GM04503 (cell line): Measurements from ENCODE around the gene AMPD3.
A peak's percentile ranks its signal among the peaks of the same experiment; 100 is the strongest.
"Not testable (repeated sequence)": the region's sequence is repeated elsewhere in the genome, so short reads cannot be mapped to it uniquely, and the experiment has no call there.

Experiments used
- DNase-seq: peaks from one replicate; pipeline ENCODE4 v3.0.0-alpha.2; 2012; ENCODE audit warnings: low read depth

The AMPD3 gene

DNA sequence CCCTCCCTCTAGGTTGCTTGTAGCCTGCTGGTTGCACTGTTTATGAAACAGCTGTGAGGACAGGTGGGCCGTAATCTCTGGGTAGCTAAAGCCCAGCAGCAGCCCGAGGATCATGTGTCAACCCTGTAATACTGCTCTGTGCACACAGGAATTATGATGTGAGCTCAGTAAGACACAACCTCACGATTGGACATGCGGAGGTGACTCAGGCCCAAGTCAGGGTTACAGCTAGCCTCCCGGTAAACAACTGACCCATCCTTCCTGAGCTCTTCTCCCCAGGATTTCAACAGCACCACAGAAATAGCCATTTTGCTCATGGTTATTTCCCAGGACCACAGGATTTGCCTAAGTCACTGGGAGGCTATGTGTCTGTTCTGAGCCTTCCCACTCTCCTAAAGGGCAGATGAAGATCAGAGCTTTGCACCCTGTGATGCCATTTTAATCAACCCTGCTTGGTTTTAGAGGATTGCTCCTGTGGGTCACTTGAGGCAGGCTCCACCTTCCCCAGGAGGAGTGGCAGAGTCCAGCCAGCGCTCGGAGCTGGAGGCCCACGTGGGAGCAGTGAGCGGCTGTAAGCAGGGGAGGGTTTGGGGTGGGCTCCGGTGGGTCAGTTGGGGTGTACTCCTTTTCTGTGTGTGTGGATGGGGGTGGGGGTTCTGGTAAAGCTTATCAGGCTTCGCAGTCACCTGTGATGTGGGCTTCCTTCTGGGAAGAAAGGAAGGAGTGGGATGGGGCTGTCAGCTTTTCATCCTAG lies at the start of gene AMPD3:
Gene AMPD3, plus strand, starts transcription at position 387 of the 754 bp plus-strand sequence. CDS start 6,256 bp downstream, outside the sequence.
- peak; percentile 92 for DNase-seq

DNA sequence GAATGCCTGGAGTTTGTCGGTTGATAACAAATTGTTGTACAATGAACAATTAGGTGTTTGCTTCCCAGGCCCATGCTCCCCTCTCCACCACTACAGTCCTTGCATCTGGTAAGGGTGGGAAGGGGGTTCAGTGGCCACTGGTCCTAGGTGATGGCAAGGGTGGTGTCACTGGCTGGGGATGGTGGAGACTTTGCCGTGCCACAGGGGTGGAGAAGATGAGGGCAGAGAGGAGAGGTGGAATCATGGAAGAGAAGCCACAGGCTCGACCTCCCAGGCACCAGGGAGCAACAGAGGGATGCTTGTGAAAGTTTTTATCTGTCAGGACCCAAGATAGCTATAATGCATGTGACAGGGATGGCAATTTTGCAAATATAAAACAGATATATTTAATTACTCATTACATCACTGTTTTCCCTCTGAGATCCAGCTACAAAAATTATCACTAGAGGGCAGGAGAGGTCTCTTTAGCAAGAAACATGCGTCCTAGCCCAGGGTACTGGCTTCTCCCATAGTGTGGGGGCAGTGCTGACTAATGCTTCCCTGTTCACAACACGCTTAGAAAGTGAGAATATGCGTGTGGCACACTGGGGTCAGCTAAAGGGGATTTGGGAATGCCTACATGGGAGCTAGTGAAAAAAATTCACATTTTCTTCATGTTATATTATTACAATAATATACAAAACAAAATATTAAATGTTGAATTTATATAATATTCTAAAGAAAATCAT lies 49.0 kb upstream of the AMPD3 start:
- no peak for DNase-seq

DNA sequence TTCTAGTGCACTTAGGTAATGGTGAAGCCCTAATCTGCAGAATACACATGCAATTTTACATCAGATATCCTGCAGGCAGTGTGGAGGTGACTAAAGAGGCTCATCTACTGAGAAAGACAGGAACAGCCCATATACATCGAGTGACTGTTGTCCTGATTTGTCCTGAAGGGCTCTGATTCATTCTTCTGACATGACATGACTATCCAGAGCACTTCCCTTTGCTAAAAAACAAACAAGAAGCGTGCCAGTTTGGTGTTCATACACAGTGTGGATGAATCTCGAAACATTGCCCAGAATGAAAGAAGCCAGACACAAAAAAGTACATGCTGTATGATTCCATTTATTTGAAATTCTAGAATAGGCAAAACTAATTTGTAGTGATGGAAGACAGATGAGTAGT lies 48.0 kb upstream of the AMPD3 start:
- peak; percentile 64 for DNase-seq

GRCh38 chr11:10407749-10408685 lies 47.0 kb upstream of the AMPD3 start:
- DNase-seq: no peak

- DNase-seq: no peak
Measured at GRCh38 chr11:10409207-10409661, 45.8 kb upstream of the AMPD3 start.

GRCh38 chr11:10410106-10410843 lies 44.8 kb upstream of the AMPD3 start:
- no peak for DNase-seq

DNA sequence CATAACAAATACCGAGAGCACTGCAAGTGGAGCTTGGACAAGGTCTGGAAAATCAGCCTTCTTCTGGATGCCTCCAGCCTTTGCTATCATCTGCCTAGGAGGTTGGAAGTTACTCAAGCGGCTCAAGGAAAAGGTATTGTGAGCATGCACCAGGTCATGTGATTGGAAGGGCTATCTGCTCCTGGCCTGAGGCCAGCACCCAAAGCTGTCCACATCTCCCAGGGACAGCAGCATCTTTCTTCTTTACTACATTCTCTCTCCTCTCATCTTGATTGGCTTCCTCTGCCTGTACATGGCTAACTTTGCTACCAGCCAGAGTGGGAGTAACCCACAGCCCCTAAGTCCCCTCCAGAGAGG lies 44.2 kb upstream of the AMPD3 start:
- no peak for DNase-seq

DNA sequence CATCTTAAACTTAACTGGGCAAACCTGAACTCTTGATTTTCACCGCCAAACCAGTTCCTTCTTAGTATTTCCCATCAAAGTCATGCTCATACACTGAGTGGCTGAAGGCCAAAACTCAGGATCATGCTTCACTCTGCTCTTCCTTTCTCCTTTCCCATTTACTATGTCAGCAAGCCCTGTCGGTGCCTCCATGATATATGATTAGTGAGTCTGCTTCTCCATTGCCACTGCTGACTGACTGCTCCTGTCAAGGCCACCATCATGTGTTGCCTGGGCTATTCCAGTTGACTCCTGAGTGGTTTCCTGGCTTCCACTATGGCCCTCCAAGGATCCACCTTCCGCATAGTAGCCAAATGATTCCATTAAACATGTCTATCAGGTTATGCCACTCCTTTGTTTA lies 42.8 kb upstream of the AMPD3 start:
- DNase-seq: no peak

- DNase-seq: no peak
Measured at GRCh38 chr11:10413268-10413667, 41.8 kb upstream of the AMPD3 start.

DNA sequence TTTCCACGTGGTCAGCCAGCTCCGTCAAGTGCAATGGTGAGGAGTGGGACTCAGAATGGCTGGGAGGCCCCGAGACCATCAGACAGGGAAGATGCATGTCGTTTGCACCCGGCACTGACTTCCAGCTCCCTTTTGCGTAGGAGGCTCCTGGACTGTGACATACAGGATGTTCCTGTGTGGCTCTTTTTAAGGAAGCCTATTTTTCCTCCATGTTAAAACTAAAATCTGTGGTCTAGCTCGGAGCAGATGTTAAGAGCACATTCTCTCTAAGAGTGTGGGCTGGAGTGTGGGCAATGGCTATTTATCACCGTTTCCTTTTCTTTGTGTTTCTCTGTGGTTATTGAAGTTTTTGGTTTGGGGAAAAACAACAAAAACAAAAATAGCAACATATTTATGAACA lies 40.9 kb upstream of the AMPD3 start:
- DNase-seq: no peak

DNA sequence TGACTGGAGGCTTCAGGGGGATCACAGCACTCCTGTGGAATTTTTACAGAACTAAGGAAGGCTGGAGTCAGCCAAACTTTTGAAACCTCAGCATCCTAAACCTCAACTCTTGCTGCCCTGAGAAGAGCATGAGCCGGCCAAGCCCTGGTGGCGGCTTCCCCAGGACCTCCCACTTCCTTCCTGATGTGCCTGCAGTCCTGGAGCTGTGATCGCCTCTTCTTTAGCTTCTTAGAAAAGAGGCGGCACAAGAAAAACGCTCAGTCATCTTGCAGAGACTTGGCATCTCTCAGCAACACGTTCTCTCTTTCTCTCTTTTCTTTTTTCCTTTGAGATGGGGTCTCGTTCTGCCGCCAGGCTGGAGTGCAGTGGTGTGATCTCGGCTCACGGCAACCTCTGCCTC lies 40.4 kb upstream of the AMPD3 start:
- peak; percentile 27 for DNase-seq

GRCh38 chr11:10415817-10416392 lies 39.2 kb upstream of the AMPD3 start:
- no peak for DNase-seq

GRCh38 chr11:10418259-10418949 lies 36.7 kb upstream of the AMPD3 start:
- peak; percentile 75 for DNase-seq

DNA sequence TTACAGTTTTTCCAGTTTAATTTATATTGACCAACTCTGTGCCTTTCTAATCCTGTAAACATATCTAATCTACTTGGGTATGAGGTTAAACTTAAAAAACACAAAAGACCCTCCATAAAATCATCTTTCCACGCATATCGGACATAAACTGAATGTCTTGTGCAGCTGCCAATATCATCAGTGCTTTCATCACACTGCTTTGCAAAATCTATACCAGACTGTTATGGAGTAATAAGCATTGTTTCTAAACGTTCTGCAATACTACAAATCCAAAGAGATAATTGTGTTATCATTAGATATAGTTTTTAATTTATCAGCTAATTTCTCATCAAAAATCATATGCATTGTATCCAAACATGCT lies 36.1 kb upstream of the AMPD3 start:
- no peak for DNase-seq

- DNase-seq: no peak
Measured at GRCh38 chr11:10426475-10426874, 28.6 kb upstream of the AMPD3 start.

- DNase-seq: no peak
Measured at GRCh38 chr11:10428453-10428852, 26.6 kb upstream of the AMPD3 start.

DNA sequence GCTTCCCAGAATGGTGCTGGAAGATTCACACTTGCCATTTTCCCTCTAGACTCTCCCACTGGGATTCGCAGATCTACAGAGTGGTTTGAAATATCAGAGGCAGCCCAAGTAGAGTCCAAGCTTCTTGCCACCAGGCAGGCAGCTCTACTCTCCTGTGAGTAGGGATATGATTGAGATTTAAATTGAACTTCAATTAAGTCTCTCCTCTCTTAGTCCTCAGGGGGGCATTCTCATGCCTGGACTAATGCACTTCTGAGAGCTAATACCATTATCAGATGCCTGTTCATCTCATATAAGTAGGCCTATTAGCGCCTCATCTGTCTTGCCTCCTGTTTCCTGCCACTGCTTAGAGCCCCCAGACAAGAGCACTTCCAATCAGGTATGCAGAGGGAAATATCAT lies 25.5 kb upstream of the AMPD3 start:
- DNase-seq: no peak

- DNase-seq: no peak
Measured at GRCh38 chr11:10432493-10432892, 22.6 kb upstream of the AMPD3 start.

- no peak for DNase-seq
Measured at GRCh38 chr11:10432971-10433370, 22.1 kb upstream of the AMPD3 start.

DNA sequence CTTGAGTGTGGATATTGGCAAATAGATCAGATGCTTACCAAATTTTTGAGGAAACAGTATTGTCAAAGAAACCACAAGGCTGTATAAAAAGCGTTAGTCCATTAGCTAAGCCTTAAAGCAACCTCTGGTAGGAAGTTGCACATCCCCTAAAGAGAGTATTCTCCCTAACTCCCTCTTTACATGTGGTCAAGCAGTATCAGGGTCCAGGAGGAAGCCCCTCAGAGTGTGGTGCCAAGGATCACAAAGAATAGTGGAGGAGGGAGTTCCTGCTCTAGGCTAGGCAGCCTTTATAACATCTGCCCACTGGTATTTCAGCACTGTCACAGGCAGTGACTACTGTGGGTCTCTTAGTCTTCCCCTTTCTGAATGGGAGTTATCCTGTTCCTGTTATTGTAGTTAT lies 18.8 kb upstream of the AMPD3 start:
- no peak for DNase-seq

DNA sequence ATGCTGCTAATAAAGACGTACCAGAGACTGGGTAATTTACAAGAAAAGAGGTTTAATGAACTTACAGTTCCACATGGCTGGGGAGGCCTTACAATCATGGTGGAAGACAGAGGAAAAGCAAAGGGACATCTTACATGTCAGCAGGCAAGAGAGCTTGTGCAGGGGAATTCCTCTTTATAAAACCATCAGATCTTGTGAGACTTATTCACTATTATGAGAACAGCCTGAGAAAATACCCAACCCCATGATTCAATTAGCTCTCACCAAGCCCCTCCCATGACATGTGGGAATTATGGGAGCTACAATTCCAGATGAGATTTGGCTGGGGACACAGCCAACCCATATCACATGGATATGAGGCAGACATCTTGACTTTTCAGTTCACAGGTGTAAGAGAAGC lies 18.4 kb upstream of the AMPD3 start:
- DNase-seq: not testable (repeated sequence)
